Amygdala (tissue), 56 donors: ENCODE measurements around the gene CNKSR2.

Experiments used
- DNase-seq, 56 donors: peaks; one replicate each; lab custom pipeline; 2025; lab: John Stamatoyannopoulos, UW

Gene CNKSR2

DNA sequence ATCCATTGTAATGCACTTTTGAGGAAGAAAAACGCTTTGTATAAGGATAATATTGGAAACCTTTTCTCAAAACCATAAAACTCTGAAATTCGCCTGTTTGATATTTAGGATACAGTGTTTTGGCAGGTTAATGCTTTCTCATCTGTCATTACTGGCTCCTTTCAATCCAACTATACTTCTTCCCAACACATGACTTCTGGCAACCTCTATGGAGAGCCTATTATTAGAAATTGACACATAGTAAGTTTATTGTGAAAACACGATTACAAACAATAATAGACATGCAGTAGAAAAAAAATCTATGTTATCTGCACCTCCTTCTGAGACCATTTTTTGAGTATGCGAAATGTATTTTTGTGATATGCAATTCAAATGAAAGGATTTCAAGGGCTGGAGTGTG lies 288.5 kb downstream of the CNKSR2 start:
- DNase-seq = no peak

DNA sequence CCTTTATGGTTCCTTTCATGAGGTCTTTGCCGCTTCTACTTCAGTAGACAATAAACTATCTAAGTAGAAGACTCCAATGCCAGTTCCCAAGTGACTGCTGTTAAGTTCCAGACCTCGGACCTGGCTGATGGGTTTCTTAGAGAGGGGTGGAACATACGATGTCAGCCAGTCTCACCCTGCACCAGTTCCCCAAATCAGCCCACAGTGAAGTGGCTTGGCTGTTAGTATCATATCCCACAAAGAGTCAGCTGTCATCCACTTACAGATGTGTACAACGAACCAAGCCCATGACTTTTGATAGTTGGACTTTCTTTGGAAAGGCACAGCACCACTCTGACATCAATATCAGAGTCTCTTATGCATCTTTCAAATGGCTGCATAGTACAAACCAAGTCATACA lies 292.0 kb downstream of the CNKSR2 start:
- DNase-seq = no peak

DNA sequence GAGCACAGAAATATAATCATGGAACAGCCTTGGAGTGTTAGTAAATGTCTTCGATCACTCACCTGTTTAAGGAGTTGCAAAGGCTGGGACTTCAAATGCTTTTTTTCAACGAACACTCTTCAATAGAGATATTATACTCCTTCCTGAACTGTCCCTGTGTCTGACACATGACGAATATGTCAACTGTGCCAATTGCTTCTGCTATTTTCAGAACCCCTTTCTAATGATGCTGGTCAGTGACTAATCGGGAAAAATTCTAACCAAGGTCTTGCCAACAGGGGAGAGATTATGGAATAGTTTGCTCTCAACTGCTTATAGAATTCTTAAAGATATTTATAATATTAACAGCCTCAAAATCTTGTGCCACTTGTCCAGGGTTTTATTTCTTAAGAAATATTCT lies 292.5 kb downstream of the CNKSR2 start:
- DNase-seq = no peak

DNA sequence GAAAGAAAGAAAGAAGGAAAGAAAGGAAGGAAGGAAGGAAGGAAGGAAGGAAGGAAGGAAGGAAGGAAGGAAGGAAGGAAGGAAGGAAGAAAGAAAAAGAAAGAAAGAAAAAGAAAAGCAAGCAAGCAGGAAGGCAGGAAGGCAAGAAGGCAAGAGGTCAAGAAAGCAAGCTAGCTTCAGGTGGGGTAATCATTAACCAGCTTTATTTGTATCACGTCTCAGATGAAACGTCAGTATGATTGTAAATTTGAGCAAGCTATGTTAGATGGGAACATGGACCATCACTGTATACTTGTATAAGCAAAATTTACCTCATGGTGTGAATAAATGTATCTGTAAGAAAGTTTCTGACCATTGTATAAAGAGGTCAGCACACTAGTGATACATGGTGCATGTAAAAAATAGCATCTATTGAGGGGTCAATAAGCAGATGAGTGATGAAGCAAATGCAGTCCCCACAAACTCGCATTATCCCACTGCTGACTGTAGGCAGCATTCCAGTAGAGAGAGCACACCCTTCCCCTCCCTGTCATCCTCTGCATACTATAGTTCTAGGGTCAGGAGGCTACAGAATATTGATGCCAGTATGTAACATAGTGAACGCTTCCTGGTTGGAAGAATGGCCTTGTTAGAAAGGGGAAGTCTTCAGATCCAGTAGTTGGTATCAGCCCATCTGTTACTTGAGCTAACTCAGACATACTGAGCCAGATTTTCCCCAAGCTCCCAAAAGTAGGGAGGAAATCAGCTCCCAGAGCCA lies 300.4 kb downstream of the CNKSR2 start:
- no peak for DNase-seq

DNA sequence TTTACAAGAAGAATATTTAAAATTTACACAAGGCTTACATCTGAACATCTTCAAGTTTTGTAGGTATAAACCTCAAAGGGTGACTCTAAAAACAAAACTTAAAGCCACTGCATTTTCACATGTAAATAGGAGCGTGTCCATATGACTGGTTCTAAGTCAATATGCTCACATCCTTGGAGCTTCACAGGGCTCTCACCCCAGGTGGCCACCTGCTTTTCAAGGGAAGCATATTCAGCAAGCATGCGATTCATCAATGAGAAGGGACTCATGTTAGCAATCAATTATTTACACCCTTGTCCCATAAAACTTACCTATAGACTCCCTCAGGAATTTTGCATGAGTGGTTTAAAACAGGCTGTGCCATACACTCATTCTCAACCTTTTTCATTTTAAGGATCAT lies 301.7 kb downstream of the CNKSR2 start:
- no peak for DNase-seq

DNA sequence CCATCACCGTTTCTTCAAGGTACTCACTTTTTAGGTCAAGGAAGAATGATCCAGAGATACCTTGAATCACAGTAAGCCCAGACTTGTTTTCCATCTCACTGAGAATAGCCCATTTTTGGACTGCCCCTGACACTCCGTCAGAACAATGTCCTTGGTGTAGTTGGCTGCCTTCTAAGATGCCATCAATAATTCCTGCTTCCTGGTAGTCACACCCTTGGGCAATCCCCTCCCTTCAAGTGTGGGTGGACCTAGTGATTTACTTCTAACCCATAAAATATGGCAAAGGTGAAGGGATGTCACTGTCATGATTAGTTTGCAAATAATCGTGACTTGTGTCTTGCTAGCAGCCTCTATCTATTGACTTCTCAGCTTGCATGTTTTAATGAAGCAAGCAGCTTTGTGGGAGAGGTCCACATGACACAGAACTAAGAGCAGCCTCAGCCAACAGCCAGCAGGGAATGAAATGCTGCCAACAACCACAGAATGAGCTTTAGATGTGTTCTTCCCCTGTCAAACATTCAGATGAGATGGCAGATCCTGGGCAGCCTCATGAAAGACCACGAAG lies 303.9 kb downstream of the CNKSR2 start:
- DNase-seq = no peak

DNA sequence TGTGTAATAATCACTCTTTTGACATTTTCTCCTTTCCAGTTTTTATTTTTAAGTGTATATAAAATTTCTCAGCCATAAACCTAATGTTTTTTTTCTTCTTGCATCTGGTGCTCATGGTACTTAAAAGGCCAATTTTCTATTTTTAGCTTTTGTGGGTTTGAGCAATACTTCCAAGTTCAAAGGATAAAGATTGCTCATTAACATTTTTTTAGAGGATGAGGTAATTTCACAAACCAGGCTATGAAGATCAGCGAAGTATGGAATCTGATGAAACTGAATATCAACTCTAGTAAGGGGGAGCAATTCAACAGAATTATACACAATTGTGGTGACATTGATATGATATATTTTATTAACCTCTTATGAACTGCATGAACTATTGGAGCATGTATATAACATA lies 309.7 kb downstream of the CNKSR2 start:
- no peak for DNase-seq

DNA sequence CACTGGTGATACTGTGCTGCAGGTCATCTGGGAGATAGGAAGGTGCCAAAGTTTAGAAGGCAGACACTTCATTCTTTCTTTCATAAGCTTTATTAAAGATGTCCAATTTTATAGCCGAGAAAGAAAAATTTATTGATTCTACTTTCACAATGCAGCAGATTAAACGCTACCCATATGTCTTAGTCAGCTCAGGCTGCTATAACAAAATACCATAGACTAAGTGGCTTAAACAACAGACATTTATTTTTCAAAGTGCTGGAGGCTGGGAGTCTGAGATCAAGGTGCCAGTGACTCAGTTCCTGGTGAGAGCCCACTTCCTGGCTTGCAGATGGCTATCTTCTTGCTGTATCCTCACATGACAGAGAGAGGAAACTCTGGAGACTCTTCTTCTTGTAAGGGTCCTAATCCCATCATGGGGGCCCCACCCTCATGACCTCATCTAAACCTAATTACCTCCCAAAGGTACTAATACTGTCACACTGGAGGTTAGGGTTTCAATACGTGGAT lies 317.3 kb downstream of the CNKSR2 start:
- no peak for DNase-seq

DNA sequence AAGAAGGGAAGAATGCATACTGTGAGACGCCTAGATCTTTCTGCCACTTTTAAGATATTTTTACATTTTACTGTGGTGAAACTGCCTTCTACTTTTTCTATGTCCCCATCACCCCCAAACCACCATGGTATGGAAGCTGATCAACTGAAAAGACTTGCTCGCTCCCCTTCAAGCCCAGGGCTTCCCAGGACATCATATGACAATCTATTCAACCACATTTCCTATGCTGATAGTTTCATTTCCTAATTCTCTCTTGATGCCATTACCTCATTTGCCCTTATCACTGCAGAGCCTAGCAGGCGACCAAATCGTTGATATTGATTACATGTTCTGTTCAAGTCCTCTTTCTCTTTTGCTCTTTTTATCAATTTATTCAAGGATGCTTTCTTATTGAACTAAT lies 324.1 kb downstream of the CNKSR2 start:
- no peak for DNase-seq

DNA sequence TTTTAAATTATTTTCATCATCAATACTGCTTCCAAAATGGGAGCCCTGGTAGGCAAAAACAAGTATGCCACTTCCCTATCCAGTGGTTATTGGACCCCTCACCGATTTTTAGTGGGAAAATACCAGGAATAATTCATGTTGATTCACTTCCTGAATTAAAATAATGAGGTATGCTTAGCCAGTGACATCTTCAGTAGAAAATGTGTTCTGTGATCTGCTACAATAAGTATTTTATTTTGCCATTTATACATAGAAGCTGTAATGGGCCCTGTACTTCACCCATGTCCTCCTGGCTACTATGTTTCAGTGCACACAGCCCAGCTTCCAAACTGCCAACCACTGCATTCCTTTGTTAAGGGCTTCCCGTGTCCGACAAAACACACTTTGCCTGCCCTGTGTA lies 324.9 kb downstream of the CNKSR2 start:
- DNase-seq = no peak

DNA sequence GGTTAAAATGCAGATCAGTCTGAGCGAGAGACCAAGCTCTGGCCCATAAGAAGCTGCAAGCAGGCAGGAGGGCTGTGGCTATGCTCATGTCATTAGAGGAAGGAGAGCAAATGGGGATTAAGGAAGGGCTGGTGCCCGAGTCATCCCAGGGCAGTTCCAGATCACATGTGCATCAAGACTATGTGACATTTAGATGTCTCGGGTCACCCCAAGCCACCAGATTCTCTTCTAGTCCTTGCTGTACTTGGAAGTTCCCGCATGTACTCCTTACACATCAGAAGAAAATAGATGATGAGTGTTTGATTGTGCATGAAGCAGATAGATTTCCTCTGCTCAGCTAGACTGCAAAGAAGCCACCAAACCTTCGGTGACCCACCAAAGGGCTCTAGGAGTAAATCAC lies 326.1 kb downstream of the CNKSR2 start:
- DNase-seq = no peak

DNA sequence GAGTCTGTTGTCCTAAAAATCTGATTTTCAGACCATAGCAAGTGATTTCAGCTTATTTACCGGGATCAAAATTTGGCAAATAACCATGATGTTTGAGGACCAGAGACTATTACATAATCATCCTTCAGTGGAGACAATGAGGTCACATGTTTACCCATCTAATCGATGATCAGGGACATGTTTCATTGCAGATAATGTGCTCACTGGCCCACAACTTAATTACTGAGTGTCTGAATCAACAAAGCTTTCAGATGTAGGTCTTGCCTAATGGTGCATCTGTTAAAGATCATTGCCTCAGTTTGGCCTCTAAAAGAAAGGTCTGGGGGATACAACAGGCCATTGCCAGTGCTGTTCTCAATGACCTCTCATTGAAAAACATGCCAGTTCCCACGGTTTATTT lies 326.7 kb downstream of the CNKSR2 start:
- DNase-seq = no peak

DNA sequence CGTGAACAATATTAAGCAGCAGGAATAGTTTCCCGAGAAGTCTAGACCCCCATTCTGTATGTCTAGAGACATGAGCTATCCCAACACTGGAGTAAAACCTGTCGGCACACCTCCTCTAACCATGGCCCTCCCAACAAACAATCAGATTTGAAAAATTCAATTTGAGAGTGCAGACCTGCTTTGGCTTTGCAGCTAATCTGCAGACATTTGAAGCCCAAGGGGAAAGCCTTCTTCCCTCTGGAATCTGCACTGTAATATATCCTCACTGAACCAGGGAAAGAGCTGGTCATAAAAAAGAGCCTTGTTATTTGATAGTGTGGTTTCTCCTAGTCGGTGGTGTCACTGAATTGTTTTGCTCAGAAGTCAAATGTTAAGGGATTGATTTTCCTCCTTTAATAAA lies 328.5 kb downstream of the CNKSR2 start:
- DNase-seq = no peak
